Putamen (tissue), 1 donor: ENCODE data around the gene CRTC1.
"Not testable (repeated sequence)": the region's sequence is repeated elsewhere in the genome, so short reads cannot be mapped to it uniquely, and the experiment has no call there.

Experiments
- DNase-seq: peaks from one replicate; pipeline ENCODE4 v3.0.0-alpha.2; 2016; ENCODE audit warnings: low spot score

Gene CRTC1

DNA sequence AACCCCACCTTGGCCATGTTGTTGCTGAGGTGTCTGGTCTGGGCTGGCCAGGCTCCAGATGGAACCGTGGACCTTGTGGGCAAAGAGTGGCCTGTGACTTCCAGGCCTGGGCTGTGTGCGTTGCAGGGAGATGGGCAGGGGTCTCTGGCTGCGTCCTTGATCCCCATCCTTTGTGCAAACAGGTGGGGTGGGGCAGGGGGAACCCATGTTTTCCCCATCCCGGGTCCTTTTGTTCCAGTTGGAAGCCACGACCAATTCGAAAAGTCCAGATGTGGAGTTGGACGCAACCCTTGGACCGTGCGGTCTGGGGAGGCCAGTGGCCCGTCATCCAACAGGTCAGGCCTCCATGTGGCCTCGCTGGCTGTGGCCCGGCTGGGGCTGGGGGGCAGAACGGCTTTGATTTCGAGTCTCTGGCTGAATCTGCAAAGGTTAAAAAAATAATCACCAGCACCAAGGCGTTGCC lies 120.7 kb downstream of the CRTC1 start:
- no peak for DNase-seq

DNA sequence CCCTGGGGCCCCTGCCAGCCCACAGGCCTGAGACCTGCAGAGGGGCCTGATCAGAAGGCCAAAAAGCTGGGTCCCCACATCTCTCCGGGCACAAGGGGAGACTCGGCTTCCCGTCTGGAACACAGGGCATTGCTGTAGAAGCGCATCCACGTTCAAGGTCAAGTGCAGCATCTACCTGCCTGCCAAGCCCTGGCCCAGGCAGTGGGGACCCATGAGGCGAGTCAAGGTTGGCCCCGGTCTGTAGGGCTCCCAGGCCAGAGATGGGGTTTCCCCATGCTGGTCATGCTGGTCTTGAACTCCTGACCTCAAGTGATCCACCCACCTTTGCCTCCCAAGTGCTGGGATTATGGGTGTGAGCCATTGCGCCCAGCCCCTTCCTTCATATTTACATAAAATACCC lies 121.2 kb downstream of the CRTC1 start:
- DNase-seq: no peak

DNA sequence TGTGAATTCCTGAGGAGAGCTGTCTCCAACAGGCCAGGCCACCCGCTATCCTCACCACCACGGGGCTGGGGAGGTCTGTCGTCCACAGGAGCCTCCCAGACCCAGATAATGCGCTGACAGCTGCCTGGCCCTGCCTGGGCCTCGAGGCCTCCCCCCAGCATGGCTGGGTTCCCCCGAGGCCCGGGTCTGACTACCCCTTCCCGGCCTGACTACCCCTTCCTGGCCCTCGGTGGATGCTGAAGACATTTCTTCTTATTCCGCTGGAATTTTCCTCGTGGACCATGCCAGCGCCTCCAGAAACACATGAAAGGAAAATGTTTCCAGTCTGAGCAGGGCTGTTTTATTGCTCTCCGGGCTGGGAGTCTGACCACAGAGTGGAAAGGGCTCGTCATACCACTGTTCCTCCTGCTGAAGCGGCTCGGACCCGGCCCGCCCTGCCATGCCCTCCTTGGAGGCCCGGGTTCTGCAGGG lies 124.4 kb downstream of the CRTC1 start:
- DNase-seq: no peak

DNA sequence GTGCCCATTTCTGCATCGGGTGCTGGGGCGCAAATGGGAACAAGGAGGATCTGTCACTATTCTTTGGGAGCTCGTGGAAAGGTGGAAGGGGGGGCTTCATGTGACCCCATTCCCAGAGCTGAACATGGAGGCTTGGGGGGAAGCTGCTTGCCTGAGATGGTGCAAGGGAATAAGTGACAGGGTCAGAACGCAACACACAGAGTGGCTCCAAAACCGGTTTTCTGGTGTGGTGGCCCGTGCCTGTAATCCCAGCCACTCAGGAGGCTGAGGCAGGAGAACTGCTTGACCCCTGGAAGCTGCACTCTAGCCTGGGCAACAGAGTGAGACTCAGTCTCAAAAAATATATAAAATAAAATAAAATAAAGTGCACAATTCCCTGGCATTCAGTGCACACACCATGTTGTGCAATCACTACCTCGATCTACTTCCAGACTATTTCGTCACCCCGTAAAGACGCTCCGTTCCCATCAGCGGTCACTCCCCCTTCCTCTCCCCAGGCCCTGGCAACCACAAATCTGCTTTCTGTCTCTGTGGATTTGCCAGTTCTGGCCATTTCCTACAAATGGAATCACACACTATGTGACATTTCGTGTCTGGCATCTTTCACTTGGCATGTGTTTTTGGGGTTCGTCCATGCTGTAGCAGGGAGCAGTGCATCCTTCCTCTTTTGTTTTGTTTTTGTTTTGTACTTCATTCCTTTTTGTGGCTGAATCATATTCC lies 125.8 kb downstream of the CRTC1 start:
- DNase-seq: no peak

DNA sequence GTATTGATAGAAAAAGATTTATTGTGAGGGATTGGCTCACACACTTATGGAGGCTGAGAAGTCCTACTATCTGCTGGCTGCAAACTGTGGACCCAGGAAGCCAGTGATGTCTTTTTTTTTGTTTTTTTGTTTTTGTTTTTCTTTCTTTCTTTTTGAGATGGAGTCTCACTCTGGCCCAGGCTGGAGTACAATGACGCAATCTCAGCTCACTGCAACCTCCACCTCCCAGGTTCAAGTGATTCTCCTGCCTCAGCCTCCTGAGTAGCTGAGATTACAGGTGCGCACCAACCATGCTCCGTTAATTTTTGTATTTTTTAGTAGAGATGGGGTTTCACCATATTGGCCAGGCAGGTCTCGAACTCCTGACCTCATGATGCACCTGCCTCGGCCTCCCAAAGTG lies 128.2 kb downstream of the CRTC1 start:
- DNase-seq: not testable (repeated sequence)

DNA sequence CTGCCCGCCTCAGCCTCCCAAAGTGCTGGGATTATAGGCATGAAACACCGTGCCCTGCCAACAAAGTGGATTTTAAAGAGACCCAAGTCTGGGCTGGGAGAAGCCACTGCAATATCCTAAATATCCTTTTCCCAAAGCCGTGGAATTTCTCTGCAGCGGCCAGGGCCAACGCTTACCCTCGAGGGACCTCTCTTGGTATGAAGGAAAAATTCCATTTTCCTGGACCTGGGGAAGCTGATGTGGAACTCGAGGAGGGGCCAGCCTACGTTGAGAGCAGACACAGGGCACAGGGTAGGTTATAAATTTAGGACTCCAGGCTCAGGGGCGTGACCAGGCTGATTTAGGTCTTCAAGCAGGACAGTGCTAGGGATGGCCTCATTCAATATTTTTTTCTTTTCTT lies 130.6 kb downstream of the CRTC1 start:
- no peak for DNase-seq

DNA sequence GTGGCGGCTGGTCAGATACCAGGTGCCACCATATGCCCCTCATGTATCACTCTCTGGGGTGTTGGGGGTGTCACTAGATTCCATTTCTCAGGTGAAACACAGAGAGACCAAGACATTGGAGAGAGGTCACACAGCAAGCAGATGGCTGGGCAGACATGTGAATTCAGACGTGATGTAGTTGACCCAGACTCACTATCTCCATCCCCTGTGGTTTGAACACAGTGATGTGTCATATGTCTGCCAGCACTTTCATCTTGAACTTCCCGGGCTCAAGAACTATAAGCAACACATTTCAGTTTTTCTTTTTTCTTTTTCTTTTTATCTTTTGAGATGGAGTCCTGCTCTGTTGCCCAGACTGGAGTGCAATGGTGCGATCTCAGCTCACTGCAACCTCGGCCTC lies 132.2 kb downstream of the CRTC1 start:
- no peak for DNase-seq

DNA sequence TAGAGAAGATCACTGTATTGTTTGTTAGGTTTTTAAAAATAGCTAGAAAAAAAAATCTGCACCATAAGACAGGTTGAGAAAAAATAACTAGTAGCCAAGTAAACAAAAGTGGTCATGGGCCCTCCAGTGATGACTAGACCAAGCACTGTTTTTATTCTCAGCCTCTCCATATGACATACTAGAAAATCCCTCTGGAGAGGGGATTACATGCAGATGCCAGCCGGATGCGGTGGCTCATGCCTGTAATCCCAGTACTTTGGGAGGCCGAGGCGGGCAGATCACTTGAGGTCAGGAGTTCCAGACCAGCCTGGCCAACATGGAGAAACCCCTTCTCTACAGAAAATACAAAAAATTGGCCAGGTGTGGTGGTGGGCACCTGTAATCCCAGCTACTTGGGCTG lies 133.2 kb downstream of the CRTC1 start:
- not testable (repeated sequence) for DNase-seq

DNA sequence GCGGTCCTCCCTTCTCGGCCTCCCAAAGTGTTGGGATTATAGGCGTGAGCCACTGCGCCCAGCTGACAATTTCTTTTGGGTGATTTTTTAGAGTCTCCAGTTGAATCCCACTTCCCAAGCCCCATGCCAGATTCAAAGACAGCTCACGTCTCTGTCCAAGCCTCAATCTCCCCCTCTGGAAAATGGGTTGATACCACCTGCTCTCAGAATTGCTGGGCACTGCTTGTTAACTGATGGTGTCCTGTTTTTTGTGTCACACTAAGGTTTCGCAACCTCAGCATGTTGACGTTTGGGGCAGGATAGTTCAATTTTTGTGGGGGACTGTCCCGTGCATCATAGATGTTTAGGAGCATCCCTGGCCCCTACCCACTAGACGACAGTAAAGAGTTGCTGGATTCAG lies 134.1 kb downstream of the CRTC1 start:
- no peak for DNase-seq

DNA sequence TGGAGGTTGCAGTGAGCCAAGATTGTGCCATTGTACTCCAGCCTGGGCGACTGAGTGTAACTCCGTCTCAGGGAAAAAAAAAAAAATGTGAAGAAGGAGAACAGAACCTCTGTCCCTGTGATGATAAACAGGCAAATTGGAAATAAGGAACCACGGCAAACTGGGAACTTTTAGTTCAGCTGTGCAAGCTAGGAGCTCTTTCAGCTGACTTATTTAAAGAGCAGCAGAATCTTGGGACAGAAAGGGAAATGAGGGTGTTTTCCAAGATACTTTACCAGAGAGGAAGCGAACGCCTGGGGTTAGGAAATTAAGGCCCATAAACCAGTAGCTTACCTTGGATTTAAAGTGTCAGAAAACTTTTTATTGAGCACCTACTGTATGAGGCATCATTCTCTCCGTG lies 145.3 kb downstream of the CRTC1 start:
- no peak for DNase-seq

DNA sequence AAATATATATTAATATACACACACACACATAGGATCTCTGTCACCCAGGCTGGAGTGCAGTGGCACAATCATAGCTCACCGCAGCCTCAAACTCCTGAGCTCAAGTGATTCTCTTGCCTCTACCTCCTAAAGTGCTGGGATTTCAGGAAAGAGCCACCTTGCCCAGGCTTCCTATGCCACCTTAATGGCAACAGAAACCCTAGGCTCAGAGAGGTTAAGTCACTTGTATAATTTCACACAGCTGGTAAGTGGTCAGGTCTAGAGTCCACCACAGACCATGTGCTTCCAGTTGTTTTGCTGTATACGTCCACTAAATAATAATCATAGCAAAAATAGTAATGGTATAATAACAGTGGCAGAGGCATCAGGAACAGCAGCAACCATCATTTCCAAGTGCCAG lies 147.0 kb downstream of the CRTC1 start:
- no peak for DNase-seq

DNA sequence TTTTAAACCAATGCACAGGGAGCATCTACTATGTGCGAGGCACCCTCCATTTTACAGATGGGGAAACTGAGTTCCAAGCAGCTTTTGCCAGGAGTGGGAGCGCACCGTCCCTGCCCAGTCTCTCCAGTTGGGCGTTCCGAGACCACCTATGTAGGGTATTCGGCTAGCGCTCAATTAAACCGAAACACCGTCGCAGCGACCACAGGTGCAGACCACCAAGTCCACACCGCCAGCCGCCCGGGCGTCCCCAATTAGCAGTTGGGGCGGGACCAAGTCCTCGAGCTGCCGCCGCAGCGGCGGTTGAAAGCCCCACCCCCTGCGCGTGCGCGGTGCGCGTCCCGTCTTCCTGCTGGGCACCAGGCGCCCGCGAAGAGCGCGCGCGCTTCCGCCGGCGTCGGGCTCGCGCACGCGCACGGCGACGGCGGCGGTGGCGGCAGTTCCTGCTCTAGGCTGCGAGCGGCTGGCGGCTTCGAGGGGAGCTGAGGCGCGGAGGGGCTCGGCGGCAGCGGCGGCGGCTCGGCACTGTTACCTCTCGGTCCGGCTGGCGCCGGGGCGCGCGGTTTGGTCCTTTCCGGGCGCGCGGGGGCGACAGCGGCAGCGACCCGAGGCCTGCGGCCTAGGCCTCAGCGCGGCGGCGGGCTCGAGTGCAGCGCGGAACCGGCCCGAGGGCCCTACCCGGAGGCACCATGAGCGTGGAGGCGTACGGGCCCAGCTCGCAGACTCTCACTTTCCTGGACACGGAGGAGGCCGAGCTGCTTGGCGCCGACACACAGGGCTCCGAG lies 148.2 kb downstream of the CRTC1 start, which contains the start of gene UPF1:
Gene UPF1, plus strand, starts transcription at position 436 of the 782 bp plus-strand sequence. Its CDS starts 251 bp downstream, at position 687.
- peak; percentile 94 for DNase-seq
